Fibroblast of skin of abdomen (primary cell): ENCODE measurements around the gene TNFRSF8.

Source experiments
- DNase-seq: peaks from one replicate; pipeline ENCODE4 v3.0.0-alpha.2; 2013

Gene TNFRSF8

DNA sequence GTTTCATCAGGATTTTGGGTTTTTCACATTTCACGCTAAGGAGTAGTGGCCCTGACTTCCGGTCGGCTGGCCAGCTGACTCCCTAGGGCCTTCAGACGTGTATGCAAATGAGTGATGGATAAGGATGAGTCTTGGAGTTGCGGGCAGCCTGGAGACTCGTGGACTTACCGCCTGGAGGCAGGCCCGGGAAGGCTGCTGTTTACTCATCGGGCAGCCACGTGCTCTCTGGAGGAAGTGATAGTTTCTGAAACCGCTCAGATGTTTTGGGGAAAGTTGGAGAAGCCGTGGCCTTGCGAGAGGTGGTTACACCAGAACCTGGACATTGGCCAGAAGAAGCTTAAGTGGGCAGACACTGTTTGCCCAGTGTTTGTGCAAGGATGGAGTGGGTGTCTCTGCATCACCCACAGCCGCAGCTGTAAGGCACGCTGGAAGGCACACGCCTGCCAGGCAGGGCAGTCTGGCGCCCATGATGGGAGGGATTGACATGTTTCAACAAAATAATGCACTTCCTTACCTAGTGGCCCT lies 80.6 kb downstream of the TNFRSF8 start:
- peak; percentile 89 for DNase-seq

GRCh38 chr1:12144236-12144635 lies 81.1 kb downstream of the TNFRSF8 start:
- DNase-seq, result no peak

DNA sequence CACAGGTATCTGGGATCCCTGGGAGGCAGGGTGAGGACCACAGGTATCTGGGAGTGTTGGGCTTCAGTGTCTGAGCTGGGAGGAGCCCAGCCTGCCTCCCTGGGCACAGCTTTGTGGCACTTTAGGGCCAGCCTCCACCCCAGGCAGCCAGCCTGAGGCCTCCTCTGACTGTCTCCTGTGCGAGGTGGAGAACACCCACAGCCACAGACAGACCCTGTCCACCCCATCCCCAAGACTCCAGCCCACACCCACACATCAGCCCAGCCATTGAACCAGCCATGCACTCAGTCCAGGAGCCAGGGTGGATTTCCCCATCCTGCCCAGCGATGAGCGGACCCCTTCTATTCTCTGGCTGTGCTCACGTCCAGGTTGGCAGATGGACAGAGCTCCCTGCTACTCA lies 81.9 kb downstream of the TNFRSF8 start:
- DNase-seq, result no peak

DNA sequence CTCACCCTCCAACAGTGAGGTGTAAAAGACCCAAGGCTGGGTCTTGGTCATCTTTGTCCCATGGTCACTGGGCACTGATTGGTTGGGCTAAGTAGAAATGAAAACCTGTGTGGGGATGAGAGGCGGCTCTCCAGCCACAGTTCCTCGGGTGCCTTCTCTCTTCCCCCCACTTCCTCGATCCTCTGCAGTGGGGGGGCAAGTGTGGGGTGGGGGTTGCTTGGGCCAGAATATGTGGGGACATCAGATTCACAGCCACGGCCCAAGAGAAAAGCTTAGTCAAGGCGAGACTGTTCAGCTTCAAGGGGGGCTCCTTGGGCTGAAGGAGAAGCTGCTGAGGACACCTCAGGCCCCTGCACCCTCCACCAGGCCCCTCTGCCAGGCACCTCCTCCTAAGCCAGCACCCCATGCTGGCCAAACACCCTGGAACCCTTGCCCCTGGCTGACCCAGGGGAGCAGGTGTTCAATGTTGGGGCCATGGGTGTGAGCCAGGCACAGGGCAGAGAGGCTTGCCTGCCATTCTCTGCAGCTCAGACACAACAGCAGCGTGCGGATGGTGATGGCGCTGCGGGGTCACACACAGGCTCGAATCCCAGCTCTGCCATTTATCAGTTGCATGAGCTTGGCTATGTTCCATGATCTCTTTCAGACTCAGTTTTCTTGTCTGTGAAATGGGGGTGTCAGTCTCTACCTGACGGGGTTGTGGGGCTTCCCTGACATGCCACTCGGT lies 82.7 kb downstream of the TNFRSF8 start:
- DNase-seq, result no peak

GRCh38 chr1:12146343-12147112 lies 83.4 kb downstream of the TNFRSF8 start:
- DNase-seq, result no peak

DNA sequence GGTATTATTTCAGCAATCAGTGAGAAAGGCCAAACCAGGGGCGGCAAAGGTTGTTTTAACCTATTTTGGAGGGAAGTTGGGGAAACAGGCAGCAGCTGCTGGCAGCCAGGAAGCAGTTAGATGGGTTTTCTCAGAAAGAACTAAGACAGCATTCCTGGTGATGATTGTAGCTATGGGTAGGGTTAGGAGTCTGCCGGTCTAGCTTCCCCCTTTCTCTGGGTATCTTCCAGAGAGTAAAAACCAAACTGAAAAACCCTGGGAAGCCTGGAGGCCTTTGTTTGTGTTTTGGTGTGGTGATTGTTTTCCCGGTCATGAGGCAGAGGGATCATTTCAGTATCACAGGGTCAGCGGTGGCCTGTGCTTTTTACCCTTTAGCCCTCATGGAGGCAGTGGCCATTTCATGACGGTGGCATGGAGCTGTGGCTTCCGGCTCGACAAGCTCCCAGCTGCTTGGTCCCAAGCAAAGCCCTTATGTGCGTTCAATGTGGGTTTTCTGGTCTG lies 84.1 kb downstream of the TNFRSF8 start:
- no peak for DNase-seq

- DNase-seq, result no peak
These were observed 85.3 kb downstream of the TNFRSF8 start for GRCh38 chr1:12148160-12148957.

GRCh38 chr1:12148958-12149790 lies 86.1 kb downstream of the TNFRSF8 start:
- DNase-seq, result no peak

- no peak for DNase-seq
These were observed 86.7 kb downstream of the TNFRSF8 start for GRCh38 chr1:12149791-12150175.

DNA sequence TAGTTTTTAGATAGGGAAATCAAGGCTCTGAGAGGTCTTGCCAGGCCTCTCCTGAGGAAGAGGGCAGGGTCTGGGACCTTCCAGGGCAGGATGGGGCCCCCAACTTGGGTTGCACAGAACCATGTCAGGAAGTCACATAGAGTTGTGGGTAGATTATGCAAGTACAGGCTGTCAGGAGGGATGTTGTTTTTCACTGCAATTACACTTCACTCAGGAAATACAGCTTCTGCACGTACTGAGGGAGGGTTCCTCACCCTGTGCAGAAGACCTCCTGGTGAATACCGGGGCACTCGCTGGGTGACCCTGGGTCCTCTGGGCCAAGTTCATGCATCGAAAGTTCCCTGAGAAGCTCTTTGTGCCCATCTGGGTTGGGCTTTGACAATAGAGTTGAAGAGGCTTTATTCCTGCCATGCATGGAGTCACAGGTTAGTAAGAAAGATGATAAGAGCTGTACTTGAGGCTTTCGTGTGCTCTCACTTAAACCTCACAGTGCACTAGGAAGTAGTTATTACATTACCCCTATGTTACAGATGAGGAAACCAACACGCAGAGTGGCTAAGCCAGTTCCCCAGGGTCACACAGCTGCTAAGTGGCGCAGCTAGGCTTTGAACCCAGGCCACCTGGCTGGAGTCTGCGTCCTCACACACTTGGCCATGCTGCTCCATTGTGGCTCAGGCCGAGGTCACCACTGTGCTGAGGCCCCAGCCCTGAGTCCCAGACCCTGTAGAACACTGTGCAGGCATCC lies 87.5 kb downstream of the TNFRSF8 start:
- no peak for DNase-seq

DNA sequence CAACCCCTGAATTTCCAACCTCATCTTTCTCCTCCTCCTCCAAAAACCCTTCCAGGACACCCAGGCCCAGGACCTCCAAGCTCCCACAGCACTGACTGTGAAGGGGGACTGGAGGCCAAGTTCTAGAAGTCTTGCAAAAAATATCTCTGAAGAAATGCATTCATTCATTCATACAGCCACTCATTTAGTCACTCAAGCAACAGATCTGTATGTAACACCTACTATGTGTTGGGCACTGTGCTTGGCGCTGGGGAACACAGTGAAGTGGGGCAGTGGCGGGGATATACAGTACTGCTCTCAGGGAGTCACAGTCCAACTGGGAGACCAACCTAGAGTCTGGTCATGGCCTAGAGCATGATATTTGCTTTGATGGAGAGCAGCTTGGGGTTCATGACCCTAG lies 88.4 kb downstream of the TNFRSF8 start:
- no peak for DNase-seq

- no peak for DNase-seq
These were observed 89.2 kb downstream of the TNFRSF8 start for GRCh38 chr1:12152113-12152891.

DNA sequence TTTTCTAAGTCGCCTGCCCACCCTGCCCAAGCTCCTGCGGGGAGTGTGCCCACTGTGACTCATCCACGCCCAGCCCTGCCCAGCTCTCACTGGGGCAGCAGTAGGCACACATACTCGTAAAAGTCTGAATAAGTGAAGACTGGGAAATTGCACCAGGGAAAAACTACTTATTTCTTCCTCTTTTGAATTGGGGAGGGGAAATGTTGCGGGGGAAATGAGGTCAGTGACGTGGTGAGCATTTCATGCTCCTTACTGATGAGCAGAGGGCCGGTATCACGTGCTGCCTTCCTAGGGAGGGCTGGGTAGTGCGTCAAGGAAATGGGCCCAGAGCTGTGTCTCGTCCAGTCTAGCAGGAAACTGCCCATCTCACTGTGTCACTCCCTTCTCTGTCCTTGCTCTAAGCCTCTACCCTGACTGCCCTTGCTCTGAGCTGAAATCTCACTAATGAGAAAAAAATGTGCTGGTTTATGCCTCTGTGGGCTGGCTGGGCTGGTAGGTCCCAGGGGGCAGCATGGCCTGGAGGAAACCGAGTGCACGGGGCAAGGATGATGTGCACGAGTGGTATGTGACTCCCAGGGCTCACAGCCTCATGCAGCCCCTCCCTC lies 90.2 kb downstream of the TNFRSF8 start:
- DNase-seq, result peak; percentile 71

DNA sequence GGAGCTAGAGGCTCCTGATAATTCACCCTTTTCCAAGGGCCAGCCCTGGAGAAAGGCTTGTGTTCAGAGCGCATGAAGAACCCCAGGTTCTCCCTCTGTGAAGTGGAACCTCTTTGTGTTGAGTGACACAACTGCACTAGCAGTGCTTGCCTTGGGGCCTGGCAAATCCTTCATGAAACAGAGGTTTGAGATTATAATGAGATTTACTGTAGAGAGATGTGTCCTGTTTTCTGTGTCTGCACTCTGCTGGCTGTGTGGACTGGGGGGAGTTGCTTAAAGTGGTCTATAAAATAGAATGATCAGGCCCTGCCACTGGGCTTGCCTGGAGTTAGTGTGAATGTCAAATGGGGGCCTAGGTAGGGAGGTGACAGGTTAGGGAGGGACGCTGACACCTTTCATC lies 92.2 kb downstream of the TNFRSF8 start:
- DNase-seq, result no peak

- no peak for DNase-seq
These were observed 94.5 kb downstream of the TNFRSF8 start for GRCh38 chr1:12157366-12158231.

DNA sequence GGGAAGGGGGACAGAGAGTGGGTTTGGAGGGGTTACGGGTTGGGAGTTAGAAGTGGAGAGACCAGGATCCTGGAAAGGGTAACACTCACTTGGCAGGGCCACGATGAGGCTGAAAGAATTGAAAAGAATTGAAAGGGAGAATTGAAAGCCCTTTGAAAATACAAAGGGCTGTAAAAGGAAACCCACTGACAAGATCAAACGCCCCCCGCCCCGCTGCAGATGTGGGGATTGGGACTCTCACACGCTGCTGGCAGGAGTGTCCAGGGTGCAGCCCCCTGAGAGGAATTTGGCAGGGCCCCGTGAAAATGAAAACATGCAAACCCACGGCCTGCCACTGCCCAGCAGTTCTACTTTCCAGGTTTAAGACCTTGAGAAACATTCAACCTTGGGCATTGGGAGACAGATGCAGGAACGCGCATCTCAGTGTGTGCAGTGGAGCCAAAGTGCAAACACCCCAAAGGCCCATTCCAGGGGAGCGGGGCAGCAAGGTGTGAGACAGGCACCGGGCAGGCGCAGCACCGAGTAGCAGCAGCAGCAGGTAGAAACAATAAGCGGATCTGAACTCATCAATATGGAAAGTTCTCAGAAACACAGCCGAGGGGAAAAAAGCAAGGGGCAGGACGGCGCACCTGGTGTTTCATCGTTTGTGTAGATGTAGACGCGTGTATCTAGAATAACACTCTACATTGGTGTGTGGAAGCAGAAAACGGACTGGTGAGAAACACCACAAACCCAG lies 95.4 kb downstream of the TNFRSF8 start:
- no peak for DNase-seq

DNA sequence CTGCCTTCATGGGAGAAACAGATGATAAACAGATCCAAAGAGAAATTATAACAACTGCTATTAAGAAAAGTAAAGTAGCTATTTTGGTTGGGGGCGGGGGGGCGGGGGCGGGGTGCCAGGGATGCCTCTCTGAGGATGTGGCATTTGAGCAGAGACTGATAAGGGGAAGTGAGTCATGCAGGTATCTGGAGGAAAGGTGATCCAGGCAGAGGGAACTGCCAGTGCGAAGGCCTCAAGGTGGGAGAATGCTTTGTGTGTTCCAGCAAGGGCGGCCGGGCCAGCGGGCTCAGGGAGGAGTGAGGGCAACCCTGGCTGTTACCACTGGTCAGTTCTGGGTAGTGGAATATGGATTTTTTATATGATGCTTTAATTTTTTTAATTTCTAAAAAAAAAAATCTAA lies 96.7 kb downstream of the TNFRSF8 start:
- no peak for DNase-seq

GRCh38 chr1:12161324-12161661 lies 98.2 kb downstream of the TNFRSF8 start:
- no peak for DNase-seq
